Endodermal cell (in vitro differentiated cells): ENCODE data around the gene CYB561D2. TPM values are rescaled to one million over a fixed set of nuclear protein-coding genes. Genes with fewer than 3 reads are reported as not detected.
A peak's percentile ranks its signal among the peaks of the same experiment; 100 is the strongest.
"Not testable (repeated sequence)": the region's sequence is repeated elsewhere in the genome, so short reads cannot be mapped to it uniquely, and the experiment has no call there.

Experiments
- DNase-seq: peaks from one replicate; pipeline ENCODE4 v3.0.0-alpha.2; 2017
- H3K27ac ChIP-seq: 2 replicates; pipeline ENCODE4 v1.5.1; 2013; ENCODE audit warnings: mild to moderate bottlenecking, low read depth, low read length, moderate library complexity
- H3K27me3 ChIP-seq: 2 replicates; pipeline ENCODE4 v1.6.1; 2013; ENCODE audit warnings: mild to moderate bottlenecking, low read length, moderate library complexity; ENCODE audit not compliant: insufficient read depth, control insufficient read depth, poor library complexity, severe bottlenecking
- H3K36me3 ChIP-seq: 2 replicates; pipeline ENCODE4 v1.7.0; 2013; ENCODE audit warnings: mild to moderate bottlenecking, low read length, moderate library complexity; ENCODE audit not compliant: control insufficient read depth, insufficient read depth
- H3K4me1 ChIP-seq: one replicate; pipeline ENCODE4 v1.7.0; 2013; ENCODE audit warnings: low read length; ENCODE audit not compliant: control insufficient read depth, insufficient read depth
- H3K4me3 ChIP-seq: 2 replicates; pipeline ENCODE4 v1.5.1; 2013; ENCODE audit warnings: mild to moderate bottlenecking, low read length, moderate library complexity
- H3K9ac ChIP-seq: 2 replicates; pipeline ENCODE4 v1.6.1; 2013; ENCODE audit warnings: mild to moderate bottlenecking, low read length, moderate library complexity; ENCODE audit not compliant: poor library complexity, severe bottlenecking; ENCODE audit errors: extremely low read depth
- H3K9me3 ChIP-seq: 2 replicates; pipeline ENCODE4 v1.6.1; 2013; ENCODE audit warnings: mild to moderate bottlenecking, low read length, moderate library complexity; ENCODE audit not compliant: control insufficient read depth
- H3K27ac Mint-ChIP-seq: 2 replicates; pipeline ENCODE4 v1.8.0; 2020; ENCODE audit warnings: mixed read lengths
- H3K27me3 Mint-ChIP-seq: 2 replicates; pipeline ENCODE4 v1.8.0; 2021; ENCODE audit warnings: mild to moderate bottlenecking, mixed read lengths; ENCODE audit not compliant: insufficient read depth
- H3K36me3 Mint-ChIP-seq: 2 replicates; pipeline ENCODE4 v1.8.0; 2020; ENCODE audit warnings: low read depth, mixed read lengths
- H3K4me1 Mint-ChIP-seq: 2 replicates; pipeline ENCODE4 v1.8.0; 2020; ENCODE audit warnings: mixed read lengths
- H3K4me3 Mint-ChIP-seq: 2 replicates; pipeline ENCODE4 v1.8.0; 2020; ENCODE audit warnings: mild to moderate bottlenecking, moderate library complexity, mixed read lengths
- H3K9me3 Mint-ChIP-seq: 2 replicates; pipeline ENCODE4 v1.8.0; 2020; ENCODE audit warnings: mild to moderate bottlenecking, mixed read lengths
- CTCF ChIP-seq: fragments of 200-600 bp; sonication (generic); conservative IDR thresholded peaks from 2 replicates; pipeline ENCODE4 v1.5.0; 2021; ENCODE audit warnings: antibody characterized with exemption, mild to moderate bottlenecking
- WGBS, 2 experiments: methylation state at CpG; one replicate each; pipeline versions ENCODE4 v1.1.5 to v1.1.7; 2013; ENCODE audit warnings: missing lambda C conversion rate in 2 of 2, mixed read lengths in 1 of 2; ENCODE audit not compliant: insufficient coverage in 1 of 2, insufficient read length in 1 of 2; 5-methylcytosine and 5-hydroxymethylcytosine counted together
- total RNA-seq, 2 donors: library from RNA; stranded (reverse); fragmentation: NEBNext Ultra II Directional in 1 of 2; extraction: Animal tissue kit (Norgen Biotek cat#: 25700) in 1 of 2; gene quantifications; 2 replicates in 1 of 2; 3 replicates in 1 of 2; pipeline ENCODE4 v1.2.1, GENCODE V29; 2021

Gene CYB561D2
- total RNA-seq, 2 donors from 2014 or later, result 8.5 to 14.6 TPM

- Mint-ChIP-seq H3K27ac (no peak within 1 kb of the TSS), H3K4me1 (peaks cover 17% of the 10 kb centered on the region), H3K4me3 (no peak within 1 kb of the TSS), H3K9me3 (peaks cover 35% of the 10 kb centered on the region), H3K36me3 (no peaks in the 10 kb centered on the region), H3K27me3 (no peaks in the 10 kb centered on the region)
- Histone ChIP-seq H3K9ac (no peak within 1 kb of the TSS), H3K27me3 (no peaks in the 10 kb centered on the region), H3K4me3 (no peak within 1 kb of the TSS), H3K36me3 (no peaks in the 10 kb centered on the region), H3K4me1 (peaks cover 3% of the 10 kb centered on the region), H3K27ac (peak within 1 kb of the TSS; percentile 32), H3K9me3 (peaks cover 20% of the 10 kb centered on the region)
- WGBS, 2 experiments, result 78 to 79% methylated on average over 5 to 14 of the region's 14 CpGs
- peak; percentile 87 for DNase-seq
- TF ChIP-seq CTCF, result peak; percentile 63
These were observed 47.4 kb upstream of the CYB561D2 start, which contains the start of gene HYAL1 for GRCh38 chr3:50303013-50303815. Gene HYAL1, minus strand, starts transcription at chr3:50303574. Its CDS starts 618 bp downstream, at chr3:50302956.

GRCh38 chr3:50304601-50305000 is 46.1 kb upstream of the CYB561D2 start:
- H3K4me3 Mint-ChIP-seq, result no peak overlapping the region
- Histone ChIP-seq H3K36me3 (no peaks in the 10 kb centered on the region), H3K9ac (no peak overlapping the region)

GRCh38 chr3:50312041-50312440 is 38.6 kb upstream of the CYB561D2 start:
- H3K36me3 ChIP-seq, H3K4me3 Mint-ChIP-seq, H3K4me1 Mint-ChIP-seq, H3K27ac ChIP-seq, H3K4me1 ChIP-seq, H3K4me3 ChIP-seq, H3K27ac Mint-ChIP-seq, H3K9ac ChIP-seq, H3K27me3 Mint-ChIP-seq, DNase-seq, H3K27me3 ChIP-seq: not testable (repeated sequence)
- peaks cover 51% of the 10 kb centered on the region for H3K9me3 Mint-ChIP-seq
- H3K9me3 ChIP-seq, result peaks cover 20% of the 10 kb centered on the region
- H3K36me3 Mint-ChIP-seq, result peaks cover 40% of the 10 kb centered on the region
- WGBS, 2 experiments, result 95 to 100% methylated on average over 3 to 18 of the region's 32 CpGs

More at GRCh38 chr3:50304601-50305000, 46.1 kb upstream of the CYB561D2 start:
- Mint-ChIP-seq H3K4me1 (peaks cover 16% of the 10 kb centered on the region), H3K27ac (no peak overlapping the region), H3K27me3 (no peaks in the 10 kb centered on the region), H3K9me3 (peaks cover 47% of the 10 kb centered on the region), H3K36me3 (peaks cover 2% of the 10 kb centered on the region)
- peaks cover 3% of the 10 kb centered on the region for H3K4me1 ChIP-seq
- no peak overlapping the region for H3K4me3 ChIP-seq
- H3K9me3 ChIP-seq, result peaks cover 27% of the 10 kb centered on the region
- no peaks in the 10 kb centered on the region for H3K27me3 ChIP-seq
- no peak overlapping the region for H3K27ac ChIP-seq
- DNase-seq, result peak; percentile 29
- TF ChIP-seq CTCF, result no peak
